Fibroblast of villous mesenchyme (primary cell): Measurements from ENCODE around the gene HAGH. TPM values are rescaled to one million over a fixed set of nuclear protein-coding genes. Genes with fewer than 3 reads are reported as not detected.

Source experiments
- DNase-seq: peaks from one replicate; pipeline ENCODE4 v3.0.0-alpha.2; 2010; ENCODE audit warnings: low read depth
- H3K4me3 ChIP-seq: 2 replicates; pipeline ENCODE4 v1.5.1; 2011; ENCODE audit warnings: low read depth, mild to moderate bottlenecking, low read length
- total RNA-seq: library from RNA; depleted of rRNA; stranded (reverse); fragments of >200 nt; gene quantifications from 2 replicates; pipeline ENCODE4 v1.2.3, GENCODE V29; 2012
- TF ChIP-seq, protein P1 (sequence below): IDR thresholded peaks from 2 replicates; pipeline ENCODE4 v1.5.1; 2012; ENCODE audit warnings: low read depth, mild to moderate bottlenecking, low read length; ENCODE audit not compliant: insufficient read depth

HAGH gene
- total RNA-seq, 1 donor: 24.6 TPM

GRCh38 chr16:1762196-1762878, 64.3 kb downstream of the HAGH start:
- no peak for DNase-seq
- H3K4me3 ChIP-seq: no peak overlapping the region
- TF ChIP-seq, protein P1, sequence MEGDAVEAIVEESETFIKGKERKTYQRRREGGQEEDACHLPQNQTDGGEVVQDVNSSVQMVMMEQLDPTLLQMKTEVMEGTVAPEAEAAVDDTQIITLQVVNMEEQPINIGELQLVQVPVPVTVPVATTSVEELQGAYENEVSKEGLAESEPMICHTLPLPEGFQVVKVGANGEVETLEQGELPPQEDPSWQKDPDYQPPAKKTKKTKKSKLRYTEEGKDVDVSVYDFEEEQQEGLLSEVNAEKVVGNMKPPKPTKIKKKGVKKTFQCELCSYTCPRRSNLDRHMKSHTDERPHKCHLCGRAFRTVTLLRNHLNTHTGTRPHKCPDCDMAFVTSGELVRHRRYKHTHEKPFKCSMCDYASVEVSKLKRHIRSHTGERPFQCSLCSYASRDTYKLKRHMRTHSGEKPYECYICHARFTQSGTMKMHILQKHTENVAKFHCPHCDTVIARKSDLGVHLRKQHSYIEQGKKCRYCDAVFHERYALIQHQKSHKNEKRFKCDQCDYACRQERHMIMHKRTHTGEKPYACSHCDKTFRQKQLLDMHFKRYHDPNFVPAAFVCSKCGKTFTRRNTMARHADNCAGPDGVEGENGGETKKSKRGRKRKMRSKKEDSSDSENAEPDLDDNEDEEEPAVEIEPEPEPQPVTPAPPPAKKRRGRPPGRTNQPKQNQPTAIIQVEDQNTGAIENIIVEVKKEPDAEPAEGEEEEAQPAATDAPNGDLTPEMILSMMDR: no peak

- H3K4me3 ChIP-seq: no peak overlapping the region
- DNase-seq: no peak
- TF ChIP-seq, protein P1: no peak
These were observed 64.9 kb downstream of the HAGH start for GRCh38 chr16:1761751-1762150.

DNA sequence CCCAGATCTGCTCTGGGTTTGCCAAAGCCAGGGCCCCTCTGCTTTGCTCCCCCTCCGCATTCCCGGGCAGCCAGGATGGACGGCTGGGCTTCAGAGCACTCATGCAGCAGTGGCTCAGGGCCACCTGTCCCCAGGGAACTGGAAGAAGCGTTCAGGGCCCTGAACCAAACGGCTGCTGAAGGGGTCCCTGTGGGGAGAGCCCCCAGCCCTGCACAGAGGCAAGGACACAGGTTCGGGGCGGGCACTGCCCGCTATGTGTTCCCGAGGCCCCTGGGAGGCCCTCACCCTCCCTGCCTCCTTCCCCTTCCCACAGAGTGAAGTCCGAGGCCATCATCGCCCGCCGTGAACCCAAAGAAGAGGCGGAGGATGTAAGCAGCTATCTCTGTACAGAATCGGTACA, 65.7 kb downstream of the HAGH start:
- no peak overlapping the region for H3K4me3 ChIP-seq
- TF ChIP-seq, protein P1: no peak
- DNase-seq: no peak

- no peak overlapping the region for H3K4me3 ChIP-seq
- DNase-seq: no peak
- TF ChIP-seq, protein P1: no peak
These were observed 67.1 kb downstream of the HAGH start for GRCh38 chr16:1759511-1759910.

DNA sequence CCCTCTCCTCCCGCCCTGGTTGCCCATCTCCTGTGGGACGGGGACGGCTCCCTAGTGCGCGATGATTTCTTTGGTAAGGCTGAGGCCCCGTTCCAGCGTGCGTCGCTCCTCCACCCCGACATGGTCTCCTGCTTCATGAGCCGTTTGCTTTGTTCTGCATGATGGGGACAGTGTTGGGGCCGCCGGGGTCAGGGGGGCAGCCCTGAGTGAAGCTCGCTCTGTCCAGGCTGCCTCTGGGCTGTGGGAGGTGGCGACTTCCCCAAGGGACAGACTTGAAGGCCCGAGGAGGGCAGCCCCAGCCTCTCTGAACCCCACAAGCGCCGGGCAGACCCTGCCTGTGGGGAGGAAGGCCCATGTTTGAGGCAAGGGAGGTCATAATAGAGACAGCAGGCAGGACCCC, 67.7 kb downstream of the HAGH start:
- TF ChIP-seq, protein P1: no peak
- no peak for DNase-seq
- no peak overlapping the region for H3K4me3 ChIP-seq

DNA sequence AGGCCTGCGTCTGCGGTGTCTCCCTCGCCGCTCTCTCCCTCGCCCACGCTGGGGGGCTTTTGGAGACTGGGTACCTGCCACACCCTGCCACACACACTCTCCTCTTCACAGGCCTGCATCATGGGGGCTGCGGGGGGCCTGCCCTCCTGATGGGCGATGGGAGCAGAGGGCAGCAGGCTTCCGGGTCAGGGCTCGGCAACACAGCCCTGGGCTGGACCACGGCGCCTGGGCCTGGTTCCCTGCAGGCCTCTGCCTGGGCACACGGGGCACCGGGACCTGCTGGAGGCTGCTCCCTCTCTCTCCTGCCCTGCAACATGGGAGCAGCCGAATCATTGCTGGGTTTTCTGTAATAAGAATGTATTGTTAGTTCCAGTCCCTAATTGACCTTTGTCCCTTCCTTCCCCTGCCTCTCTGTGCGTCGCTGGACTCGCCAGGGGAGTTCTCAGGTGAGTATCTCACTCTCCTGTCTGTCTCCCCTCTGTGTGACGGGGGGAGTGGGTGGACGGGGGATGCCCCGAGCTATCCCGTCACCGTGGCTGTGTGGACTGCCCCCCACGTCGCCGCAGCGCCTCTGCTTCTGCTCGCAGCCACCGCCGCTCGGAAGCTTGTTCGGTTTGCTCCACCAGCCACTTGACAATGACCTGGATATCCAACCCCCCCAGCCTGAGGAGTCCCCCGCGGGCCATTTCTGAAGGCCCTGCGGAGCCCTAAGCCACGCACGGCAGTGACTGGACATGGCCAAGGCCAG, 68.7 kb downstream of the HAGH start:
- TF ChIP-seq, protein P1: no peak
- no peak overlapping the region for H3K4me3 ChIP-seq
- DNase-seq: no peak

Other genes starting within 250 kb of the HAGH start
- 19.6 and 24.6 TPM in 2 replicates for gene IFT140, start 214.8 kb downstream of the HAGH start, total RNA-seq
- gene CRAMP1, start 214.5 kb downstream of the HAGH start, total RNA-seq: 10.3 and 10.4 TPM in 2 replicates
- 39.3 and 61.7 TPM in 2 replicates for gene JPT2, start 148.5 kb downstream of the HAGH start, total RNA-seq
- gene MAPK8IP3, start 120.6 kb downstream of the HAGH start, total RNA-seq: 37.1 and 61.5 TPM in 2 replicates
- gene NME3, start 55.3 kb downstream of the HAGH start, total RNA-seq: 41.2 and 63.9 TPM in 2 replicates
- 13.9 and 15.5 TPM in 2 replicates for gene EME2, start 54.0 kb downstream of the HAGH start, total RNA-seq
- 52.7 and 67.0 TPM in 2 replicates for gene MRPS34, start 53.7 kb downstream of the HAGH start, total RNA-seq
- gene SPSB3, start 44.3 kb downstream of the HAGH start, total RNA-seq: 20.3 and 25.5 TPM in 2 replicates
- 54.8 and 78.0 TPM in 2 replicates for gene NUBP2, start 43.9 kb downstream of the HAGH start, total RNA-seq
- gene IGFALS, start 33.1 kb downstream of the HAGH start, total RNA-seq: under 0.01 TPM in 1 of 2 replicates, not detected in the other
- gene FAHD1, start 381 bp upstream of the HAGH start, total RNA-seq: 51.8 and 63.8 TPM in 2 replicates
- under 0.01 TPM in 1 of 2 replicates, not detected in the other for gene MEIOB, start 45.3 kb upstream of the HAGH start, total RNA-seq
- not detected in 2 replicates for gene HS3ST6, start 91.6 kb upstream of the HAGH start, total RNA-seq
- gene MSRB1, start 116.4 kb upstream of the HAGH start, total RNA-seq: 14.2 and 16.4 TPM in 2 replicates
- not detected in 2 replicates for gene RPL3L, start 127.9 kb upstream of the HAGH start, total RNA-seq
- 87.2 and 156 TPM in 2 replicates for gene NDUFB10, start 132.7 kb upstream of the HAGH start, total RNA-seq
- 1,294 and 1,994 TPM in 2 replicates for gene RPS2, start 138.0 kb upstream of the HAGH start, total RNA-seq
- gene RNF151, start 140.0 kb upstream of the HAGH start, total RNA-seq: not detected in 2 replicates
- 28.5 and 39.0 TPM in 2 replicates for gene TBL3, start 145.2 kb upstream of the HAGH start, total RNA-seq
- gene NOXO1, start 154.6 kb upstream of the HAGH start, total RNA-seq: 0.43 TPM in 1 of 2 replicates, not detected in the other
- 9.5 and 13.9 TPM in 2 replicates for gene GFER, start 157.4 kb upstream of the HAGH start, total RNA-seq
- gene SYNGR3, start 163.1 kb upstream of the HAGH start, total RNA-seq: 1.6 and 2.6 TPM in 2 replicates
- gene ZNF598, start 183.0 kb upstream of the HAGH start, total RNA-seq: 23.5 and 27.6 TPM in 2 replicates
- 0.32 and 1.3 TPM in 2 replicates for gene NPW, start 193.0 kb upstream of the HAGH start, total RNA-seq
- gene NHERF2, start 200.1 kb upstream of the HAGH start, total RNA-seq: 52.7 and 59.3 TPM in 2 replicates
- gene NTHL1, start 221.0 kb upstream of the HAGH start, total RNA-seq: 25.5 and 31.9 TPM in 2 replicates
- gene TSC2, start 221.2 kb upstream of the HAGH start, total RNA-seq: 62.6 and 69.9 TPM in 2 replicates